HPDE6-E6E7 (cell line): ENCODE data around the gene CNTF.

Source experiments
- DNase-seq: peaks from one replicate; pipeline ENCODE4 v3.0.0; 2011; ENCODE audit warnings: missing footprints; ENCODE audit errors: extremely low spot score

Gene CNTF

GRCh38 chr11:58606930-58607714, 15.3 kb upstream of the CNTF start:
- no peak for DNase-seq

GRCh38 chr11:58608331-58608730, 14.1 kb upstream of the CNTF start:
- DNase-seq, result no peak

GRCh38 chr11:58609723-58610122, 12.7 kb upstream of the CNTF start:
- no peak for DNase-seq

GRCh38 chr11:58613228-58613627, 9.2 kb upstream of the CNTF start:
- DNase-seq, result no peak

- no peak for DNase-seq
Observed at GRCh38 chr11:58615559-58615958, 6.9 kb upstream of the CNTF start.

GRCh38 chr11:58616594-58616993, 5.9 kb upstream of the CNTF start:
- DNase-seq, result no peak

- no peak for DNase-seq
Observed at GRCh38 chr11:58617976-58618557, 4.4 kb upstream of the CNTF start.

- no peak for DNase-seq
Observed at GRCh38 chr11:58621586-58622262, 741 bp upstream of the CNTF start.

- no peak for DNase-seq
Observed at GRCh38 chr11:58625086-58625485, 2.6 kb downstream of the CNTF start.

GRCh38 chr11:58625826-58626460, 3.5 kb downstream of the CNTF start:
- no peak for DNase-seq

- no peak for DNase-seq
Observed at GRCh38 chr11:58626934-58627483, 4.5 kb downstream of the CNTF start.

GRCh38 chr11:58628446-58628845, 6.0 kb downstream of the CNTF start:
- no peak for DNase-seq

GRCh38 chr11:58629857-58630256, 7.4 kb downstream of the CNTF start:
- peak; percentile 33 for DNase-seq

GRCh38 chr11:58631378-58631777, 8.9 kb downstream of the CNTF start:
- DNase-seq, result no peak

- no peak for DNase-seq
Observed at GRCh38 chr11:58632510-58632909, 10.0 kb downstream of the CNTF start.

GRCh38 chr11:58636587-58636986, 14.1 kb downstream of the CNTF start:
- no peak for DNase-seq

- DNase-seq, result no peak
Observed at GRCh38 chr11:58637371-58637770, 14.9 kb downstream of the CNTF start.

GRCh38 chr11:58639103-58639502, 16.6 kb downstream of the CNTF start:
- DNase-seq, result no peak

GRCh38 chr11:58639669-58640068, 17.2 kb downstream of the CNTF start:
- DNase-seq, result no peak

GRCh38 chr11:58640386-58641023, 18.0 kb downstream of the CNTF start:
- no peak for DNase-seq

GRCh38 chr11:58641341-58641740, 18.9 kb downstream of the CNTF start:
- no peak for DNase-seq
